GM12878 (cell line): ENCODE measurements around the gene GPBAR1. TPM values are rescaled to one million over a fixed set of nuclear protein-coding genes. Genes with fewer than 3 reads are reported as not detected.

ENCODE experiments used
- BACH1 ChIP-seq: fragments of 450-650 bp; IDR thresholded peaks from 2 replicates; pipeline ENCODE4 v1.6.1; 2017; ENCODE audit warnings: mild to moderate bottlenecking, borderline replicate concordance
- BHLHE40 ChIP-seq, 2 experiments: fragments of 450-650 bp in 1 of 2; IDR thresholded peaks; 2 replicates each; pipeline ENCODE4 v1.6.1; 2011 to 2017; ENCODE audit warnings: low read depth in 2 of 2, borderline replicate concordance in 1 of 2, improper control_type of control experiment in 1 of 2, low read length in 1 of 2, mild to moderate bottlenecking in 1 of 2
- FOXM1 ChIP-seq: IDR thresholded peaks from 2 replicates; pipeline ENCODE4 v1.6.1; 2012; ENCODE audit warnings: low read depth, mild to moderate bottlenecking, inconsistent platforms, low read length, moderate library complexity
- GABPA ChIP-seq: IDR thresholded peaks from 2 replicates; pipeline ENCODE4 v1.6.1; 2014; ENCODE audit warnings: antibody characterized with exemption, low read depth, mild to moderate bottlenecking, inconsistent platforms
- HDGF ChIP-seq: fragments of 450-650 bp; IDR thresholded peaks from 2 replicates; pipeline ENCODE4 v1.6.1; 2016; ENCODE audit warnings: antibody characterized with exemption
- JUND ChIP-seq: IDR thresholded peaks from 2 replicates; pipeline ENCODE4 v1.6.1; 2012; ENCODE audit warnings: low read depth, mild to moderate bottlenecking, low read length, improper control_type of control experiment, moderate library complexity
- KLF5 ChIP-seq: fragments of 450-650 bp; IDR thresholded peaks from 2 replicates; pipeline ENCODE4 v1.6.1; 2014; ENCODE audit warnings: mild to moderate bottlenecking; ENCODE audit not compliant: partially characterized antibody
- MEF2A ChIP-seq: IDR thresholded peaks from 2 replicates; pipeline ENCODE4 v1.6.1; 2011; ENCODE audit warnings: low read depth, mild to moderate bottlenecking, low read length, moderate library complexity; ENCODE audit not compliant: insufficient read depth
- MYB ChIP-seq: fragments of 150-350 bp; IDR thresholded peaks from 2 replicates; pipeline ENCODE4 v1.6.1; 2014; ENCODE audit warnings: mild to moderate bottlenecking, low read depth, low read length, borderline replicate concordance
- NBN ChIP-seq: fragments of 450-650 bp; IDR thresholded peaks from 2 replicates; pipeline ENCODE4 v1.6.1; 2016
- NFYB ChIP-seq: IDR thresholded peaks from 2 replicates; pipeline ENCODE4 v1.6.1; 2011; ENCODE audit warnings: low read depth, mild to moderate bottlenecking, low read length, improper control_type of control experiment, moderate library complexity; ENCODE audit not compliant: insufficient read depth
- PAX5 ChIP-seq: IDR thresholded peaks from 2 replicates; pipeline ENCODE4 v1.6.1; 2011; ENCODE audit warnings: low read depth, low read length, borderline replicate concordance
- SP1 ChIP-seq: IDR thresholded peaks from one replicate; pipeline ENCODE4 v1.6.1; 2011; ENCODE audit warnings: low read depth, low read length
- SPI1 ChIP-seq: IDR thresholded peaks from 2 replicates; pipeline ENCODE4 v1.6.1; 2011; ENCODE audit warnings: low read depth, mild to moderate bottlenecking, low read length, moderate library complexity, borderline replicate concordance; ENCODE audit not compliant: insufficient read depth
- SRF ChIP-seq, 2 experiments: IDR thresholded peaks; 2 replicates each; pipeline ENCODE4 v1.6.1; 2011; ENCODE audit warnings: low read depth in 2 of 2, low read length in 2 of 2, mild to moderate bottlenecking in 1 of 2, moderate library complexity in 1 of 2
- STAT1 ChIP-seq: fragments of 450-650 bp; conservative IDR thresholded peaks from 2 replicates; pipeline ENCODE4 v1.6.1; 2014; ENCODE audit warnings: antibody characterized with exemption, mild to moderate bottlenecking
- TARDBP ChIP-seq: IDR thresholded peaks from 2 replicates; pipeline ENCODE4 v1.6.1; 2016; ENCODE audit warnings: borderline replicate concordance
- TCF3 ChIP-seq: IDR thresholded peaks from 2 replicates; pipeline ENCODE4 v1.6.1; 2012; ENCODE audit warnings: low read depth, mild to moderate bottlenecking, low read length, borderline replicate concordance; ENCODE audit not compliant: insufficient read depth
- YBX1 ChIP-seq: fragments of 450-650 bp; IDR thresholded peaks from 2 replicates; pipeline ENCODE4 v1.6.1; 2016; ENCODE audit warnings: antibody characterized with exemption
- ZSCAN29 ChIP-seq: fragments of 450-650 bp; IDR thresholded peaks from 2 replicates; pipeline ENCODE4 v1.6.1; 2017; ENCODE audit warnings: mild to moderate bottlenecking, moderate library complexity
- ZZZ3 ChIP-seq: IDR thresholded peaks from 2 replicates; pipeline ENCODE4 v1.6.1; 2011; ENCODE audit warnings: low read depth; ENCODE audit not compliant: control insufficient read depth, insufficient read length
- polyA plus RNA-seq, 11 experiments: library from polyadenylated mRNA; depleted of rRNA in 4 of 11; unstranded in 6 of 11; stranded (reverse) in 5 of 11; fragments of >200 nt; fragmentation: Nextera tagmentation in 4 of 11; fragmentation: Illumina TruSeq in 1 of 11; extraction: Ambion mirVana in 4 of 11; extraction: Trizol in 1 of 11; gene quantifications; 1 replicate in 1 of 11; 2 replicates in 10 of 11; pipeline versions ENCODE4 v1.2.1 to v1.2.3, GENCODE V29; 2011 to 2016; ENCODE audit warnings: inconsistent platforms in 2 of 11, missing spikeins in 2 of 11, low read depth in 1 of 11
- total RNA-seq, 4 experiments: library from RNA; depleted of rRNA in 3 of 4; stranded (reverse); fragments of >200 nt in 3 of 4; fragmentation: Illumina TruSeq in 1 of 4; extraction: Trizol in 1 of 4; gene quantifications; 2 replicates each; pipeline versions ENCODE4 v1.2.1 to v1.2.3, GENCODE V29; 2013 to 2021
- TF ChIP-seq, protein P1 (sequence below): IDR thresholded peaks from 2 replicates; pipeline ENCODE4 v1.6.1; 2012; ENCODE audit warnings: low read depth, low read length, improper control_type of control experiment
- TF ChIP-seq, protein P2 (sequence below): fragments of 450-650 bp; IDR thresholded peaks from 2 replicates; pipeline ENCODE4 v1.6.1; 2014; ENCODE audit warnings: mild to moderate bottlenecking
- TF ChIP-seq, protein P3 (sequence below): fragments of 450-650 bp; formaldehyde crosslinking; IDR thresholded peaks from 2 replicates; pipeline ENCODE4 v1.4.0; 2022; ENCODE audit warnings: mild to moderate bottlenecking, moderate library complexity
- TF ChIP-seq, protein P4 (sequence below): IDR thresholded peaks from 2 replicates; pipeline ENCODE4 v1.6.1; 2011; ENCODE audit warnings: low read depth, mild to moderate bottlenecking, low read length, moderate library complexity, borderline replicate concordance; ENCODE audit errors: extremely low read depth

The GPBAR1 gene
- total and polyA plus RNA-seq, 10 of the 15 experiments (the other 5 are each of a cell fraction or from before 2014, with no cell fraction given), result 0.03 to 0.36 (median 0.11) TPM; not detected in 3

DNA sequence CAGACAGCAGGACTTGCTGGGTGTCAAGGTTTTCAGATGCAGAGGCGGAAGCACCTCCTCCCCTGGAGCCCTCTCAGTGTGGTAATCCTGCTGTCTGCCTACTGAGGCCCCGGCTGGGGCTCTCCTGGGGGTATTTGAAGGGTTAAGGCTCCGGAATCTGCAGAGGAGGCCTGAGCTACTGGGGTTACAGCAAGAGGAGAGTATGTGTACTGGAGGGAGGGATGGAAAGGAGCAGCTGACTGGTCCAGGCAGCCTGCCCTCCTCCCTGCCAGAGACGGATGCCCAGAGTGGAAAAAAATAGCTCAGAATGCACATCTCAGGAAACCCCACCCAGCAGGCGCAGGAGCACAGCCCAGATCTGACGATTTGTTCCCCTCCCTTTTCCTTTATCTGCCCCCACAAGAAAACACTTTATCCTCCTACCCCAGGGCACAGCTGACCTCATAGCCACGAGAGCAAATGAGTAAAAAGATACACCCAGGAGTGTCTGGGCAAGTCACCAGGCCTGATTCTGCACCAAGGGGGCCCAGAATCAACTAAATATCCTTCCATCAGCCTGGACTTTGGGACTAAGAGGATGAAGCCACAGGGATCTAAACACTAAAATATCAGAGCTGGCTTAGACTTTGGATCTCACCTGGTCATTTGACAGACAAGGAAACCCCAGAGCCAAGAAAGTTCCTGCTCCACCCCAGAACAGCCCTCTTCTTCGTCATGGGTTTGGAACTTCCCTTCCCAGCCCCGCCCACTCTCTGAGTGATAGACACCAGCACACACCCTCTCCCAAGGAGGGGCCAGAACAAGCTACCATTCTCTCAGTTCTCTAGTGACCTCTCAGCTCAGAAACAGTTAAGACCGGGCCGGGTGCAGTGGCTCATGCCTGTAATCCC lies 26.0 kb downstream of the GPBAR1 start (continued):
- TF ChIP-seq SP1 (peak; percentile 45), SPI1 (peak; percentile 63; the same call in 1 of the 2 replicates), ZSCAN29 (no peak), GABPA (no peak), HDGF (peak; percentile 77; the same call in 1 of the 2 replicates), MEF2A (no peak), PAX5 (no peak), BHLHE40 (IDR thresholded peaks at IDR 0.05; ENCODE audit: borderline replicate concordance in 1 of 2, low read depth in 2 of 2, low read length in 1 of 2) (0 out of 4 replicates have a peak, but pooled peaks have one; percentile 4 to 16), KLF5 (no peak), JUND (peak; percentile 24; the same call in 1 of the 2 replicates), NFYB (peak; percentile 28; the same call in 1 of the 2 replicates), BACH1 (no peak), MYB (no peak), ZZZ3 (no peak), TARDBP (0 out of 2 replicates have a peak, but pooled peaks have one; percentile 16), NBN (0 out of 2 replicates have a peak, but pooled peaks have one; percentile 55), SRF (IDR thresholded peaks at IDR 0.05; ENCODE audit: low read depth in 2 of 2, low read length in 2 of 2) (no peak), TCF3 (no peak), YBX1 (no peak), STAT1 (no peak; the same call in 1 of the 2 replicates), FOXM1 (no peak)
- TF ChIP-seq, protein P1, sequence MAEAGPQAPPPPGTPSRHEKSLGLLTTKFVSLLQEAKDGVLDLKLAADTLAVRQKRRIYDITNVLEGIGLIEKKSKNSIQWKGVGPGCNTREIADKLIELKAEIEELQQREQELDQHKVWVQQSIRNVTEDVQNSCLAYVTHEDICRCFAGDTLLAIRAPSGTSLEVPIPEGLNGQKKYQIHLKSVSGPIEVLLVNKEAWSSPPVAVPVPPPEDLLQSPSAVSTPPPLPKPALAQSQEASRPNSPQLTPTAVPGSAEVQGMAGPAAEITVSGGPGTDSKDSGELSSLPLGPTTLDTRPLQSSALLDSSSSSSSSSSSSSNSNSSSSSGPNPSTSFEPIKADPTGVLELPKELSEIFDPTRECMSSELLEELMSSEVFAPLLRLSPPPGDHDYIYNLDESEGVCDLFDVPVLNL, result no peak
- TF ChIP-seq, protein P2, sequence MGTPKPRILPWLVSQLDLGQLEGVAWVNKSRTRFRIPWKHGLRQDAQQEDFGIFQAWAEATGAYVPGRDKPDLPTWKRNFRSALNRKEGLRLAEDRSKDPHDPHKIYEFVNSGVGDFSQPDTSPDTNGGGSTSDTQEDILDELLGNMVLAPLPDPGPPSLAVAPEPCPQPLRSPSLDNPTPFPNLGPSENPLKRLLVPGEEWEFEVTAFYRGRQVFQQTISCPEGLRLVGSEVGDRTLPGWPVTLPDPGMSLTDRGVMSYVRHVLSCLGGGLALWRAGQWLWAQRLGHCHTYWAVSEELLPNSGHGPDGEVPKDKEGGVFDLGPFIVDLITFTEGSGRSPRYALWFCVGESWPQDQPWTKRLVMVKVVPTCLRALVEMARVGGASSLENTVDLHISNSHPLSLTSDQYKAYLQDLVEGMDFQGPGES, result no peak
- TF ChIP-seq, protein P3, sequence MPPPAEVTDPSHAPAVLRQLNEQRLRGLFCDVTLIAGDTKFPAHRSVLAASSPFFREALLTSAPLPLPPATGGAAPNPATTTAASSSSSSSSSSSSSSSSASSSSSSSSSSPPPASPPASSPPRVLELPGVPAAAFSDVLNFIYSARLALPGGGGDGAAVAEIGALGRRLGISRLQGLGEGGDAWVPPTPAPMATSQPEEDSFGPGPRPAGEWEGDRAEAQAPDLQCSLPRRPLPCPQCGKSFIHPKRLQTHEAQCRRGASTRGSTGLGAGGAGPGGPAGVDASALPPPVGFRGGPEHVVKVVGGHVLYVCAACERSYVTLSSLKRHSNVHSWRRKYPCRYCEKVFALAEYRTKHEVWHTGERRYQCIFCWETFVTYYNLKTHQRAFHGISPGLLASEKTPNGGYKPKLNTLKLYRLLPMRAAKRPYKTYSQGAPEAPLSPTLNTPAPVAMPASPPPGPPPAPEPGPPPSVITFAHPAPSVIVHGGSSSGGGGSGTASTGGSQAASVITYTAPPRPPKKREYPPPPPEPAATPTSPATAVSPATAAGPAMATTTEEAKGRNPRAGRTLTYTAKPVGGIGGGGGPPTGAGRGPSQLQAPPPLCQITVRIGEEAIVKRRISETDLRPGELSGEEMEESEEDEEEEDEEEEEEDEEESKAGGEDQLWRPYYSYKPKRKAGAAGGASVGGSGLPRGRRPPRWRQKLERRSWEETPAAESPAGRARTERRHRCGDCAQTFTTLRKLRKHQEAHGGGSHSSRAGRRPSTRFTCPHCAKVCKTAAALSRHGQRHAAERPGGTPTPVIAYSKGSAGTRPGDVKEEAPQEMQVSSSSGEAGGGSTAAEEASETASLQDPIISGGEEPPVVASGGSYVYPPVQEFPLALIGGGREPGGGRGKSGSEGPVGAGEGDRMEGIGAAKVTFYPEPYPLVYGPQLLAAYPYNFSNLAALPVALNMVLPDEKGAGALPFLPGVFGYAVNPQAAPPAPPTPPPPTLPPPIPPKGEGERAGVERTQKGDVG (CRISPR knock-in tag), result no peak
- TF ChIP-seq, protein P4, sequence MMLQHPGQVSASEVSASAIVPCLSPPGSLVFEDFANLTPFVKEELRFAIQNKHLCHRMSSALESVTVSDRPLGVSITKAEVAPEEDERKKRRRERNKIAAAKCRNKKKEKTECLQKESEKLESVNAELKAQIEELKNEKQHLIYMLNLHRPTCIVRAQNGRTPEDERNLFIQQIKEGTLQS, result no peak
